T-helper 2 cell treated with Interferon-gamma antibody and Interleukin-4, amounts not matched to agents 100 ng/mL and 5 ng/mL, for 36 hours (primary cell): ENCODE measurements around the gene LHB. TPM values are rescaled to one million over a fixed set of nuclear protein-coding genes. Genes with fewer than 3 reads are reported as not detected.
"Not testable (repeated sequence)": the region's sequence is repeated elsewhere in the genome, so short reads cannot be mapped to it uniquely, and the experiment has no call there.

Source experiments
- intact Hi-C: fragments of 100-400 bp; cut with micrococcal nuclease; formaldehyde crosslinking; loops from one replicate; pipeline ENCODE4 v1.15.1; 2023
- total RNA-seq: library from RNA; stranded (reverse); gene quantifications from 2 replicates; pipeline ENCODE4 v1.2.3, GENCODE V29; 2022

The LHB gene
- total RNA-seq, 1 donor from 2014 or later, result not detected

GRCh38 chr19:49038557-49039276 is 21.8 kb upstream of the LHB start:
- intact Hi-C loops, result not testable (repeated sequence)

- intact Hi-C loops, result not testable (repeated sequence)
Measured at GRCh38 chr19:49038111-49038510, 21.2 kb upstream of the LHB start.

- intact Hi-C loops, result not testable (repeated sequence)
Measured at GRCh38 chr19:49036815-49037214, 19.9 kb upstream of the LHB start, which contains the start of gene CGB1. Gene CGB1, minus strand, starts transcription at chr19:49036895. Its CDS starts 184 bp downstream, at chr19:49036711.

- intact Hi-C loops, result not testable (repeated sequence)
Measured at GRCh38 chr19:49031642-49032301, 14.9 kb upstream of the LHB start, which contains the start of gene CGB2. Gene CGB2, plus strand, starts transcription at chr19:49031890. Its CDS starts 206 bp downstream, at chr19:49032096.

GRCh38 chr19:49030323-49030722 is 13.4 kb upstream of the LHB start:
- intact Hi-C loops, result not testable (repeated sequence)

GRCh38 chr19:49029749-49030148 is 12.9 kb upstream of the LHB start:
- intact Hi-C loops, result not testable (repeated sequence)

- intact Hi-C loops, result not testable (repeated sequence)
Measured at GRCh38 chr19:49028686-49029085, 11.8 kb upstream of the LHB start.

- intact Hi-C loops, result not testable (repeated sequence)
Measured at GRCh38 chr19:49025599-49025998, 8.7 kb upstream of the LHB start.

GRCh38 chr19:49025088-49025487 is 8.2 kb upstream of the LHB start:
- intact Hi-C loops, result not testable (repeated sequence)

GRCh38 chr19:49024233-49024632 is 7.3 kb upstream of the LHB start, which contains the start of gene CGB3:
Gene CGB3, minus strand, starts transcription at chr19:49024333. Its CDS starts 362 bp downstream, at chr19:49023971.
- intact Hi-C loops, result not testable (repeated sequence)

GRCh38 chr19:49022116-49022515 is 5.2 kb upstream of the LHB start:
- intact Hi-C loops, result no loop called here

GRCh38 chr19:49020931-49021895 is 4.3 kb upstream of the LHB start:
- intact Hi-C loops, result no loop called here

- intact Hi-C loops, result no loop called here
Measured at GRCh38 chr19:49020342-49020741, 3.5 kb upstream of the LHB start.

GRCh38 chr19:49019242-49019932 is 2.5 kb upstream of the LHB start:
- intact Hi-C loops, result no loop called here

GRCh38 chr19:49018388-49019241 is 1.7 kb upstream of the LHB start:
- intact Hi-C loops, result not testable (repeated sequence)

- intact Hi-C loops, result no loop called here
Measured at GRCh38 chr19:49017666-49018351, 918 bp upstream of the LHB start.

GRCh38 chr19:49016067-49016839 is 638 bp downstream of the LHB start:
- intact Hi-C loops, result no loop called here

GRCh38 chr19:49014870-49015255 is 2.0 kb downstream of the LHB start:
- intact Hi-C loops, result no loop called here
